ENCODE measurements around the gene PLSCR1.

The PLSCR1 gene, protein sequence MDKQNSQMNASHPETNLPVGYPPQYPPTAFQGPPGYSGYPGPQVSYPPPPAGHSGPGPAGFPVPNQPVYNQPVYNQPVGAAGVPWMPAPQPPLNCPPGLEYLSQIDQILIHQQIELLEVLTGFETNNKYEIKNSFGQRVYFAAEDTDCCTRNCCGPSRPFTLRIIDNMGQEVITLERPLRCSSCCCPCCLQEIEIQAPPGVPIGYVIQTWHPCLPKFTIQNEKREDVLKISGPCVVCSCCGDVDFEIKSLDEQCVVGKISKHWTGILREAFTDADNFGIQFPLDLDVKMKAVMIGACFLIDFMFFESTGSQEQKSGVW

DNA sequence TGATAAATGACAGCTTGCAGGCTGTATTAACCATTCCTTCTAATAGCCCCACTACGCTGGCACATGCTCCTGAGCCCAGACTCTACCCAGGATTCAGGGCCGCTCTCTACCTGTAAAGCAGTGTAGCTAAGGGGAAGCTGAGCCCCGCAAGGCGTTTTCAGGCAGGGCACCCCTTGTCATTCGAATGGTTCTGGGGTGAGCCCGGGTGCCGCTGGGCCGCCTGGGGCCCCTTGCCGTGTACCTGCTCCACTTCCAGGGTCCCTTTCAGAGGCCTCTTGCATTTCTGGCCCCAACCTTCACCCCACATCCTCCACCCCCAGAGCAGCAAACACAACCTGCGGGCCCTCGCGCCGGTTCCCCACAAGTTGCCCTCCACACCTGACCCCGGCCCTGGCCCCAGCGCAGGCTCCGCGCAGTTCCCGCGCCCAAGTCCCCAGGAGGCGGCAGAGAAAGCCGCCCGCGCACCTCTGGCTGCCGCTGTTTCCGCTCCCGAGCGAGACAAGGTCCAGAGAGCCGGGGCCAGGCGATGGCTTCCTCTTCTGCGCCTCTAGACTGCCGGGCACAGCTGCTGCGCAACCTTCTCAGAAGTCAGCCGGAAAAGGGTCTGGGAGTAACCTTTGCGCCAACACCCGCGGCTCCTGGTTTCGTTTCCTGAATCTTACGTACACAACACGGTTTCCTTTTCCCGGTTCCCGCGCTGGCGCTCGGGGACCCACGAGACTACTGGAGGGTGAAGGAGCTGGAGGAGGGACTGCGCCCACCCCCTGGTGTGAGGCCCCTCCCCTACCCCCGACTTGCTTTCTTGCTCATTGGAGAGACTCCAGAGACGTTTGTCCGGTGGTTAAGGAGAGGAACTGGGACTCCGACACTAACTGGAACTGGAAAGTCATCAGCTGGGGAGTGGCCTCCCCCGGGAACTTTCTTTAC lies at the start of gene PLSCR1:
PLSCR1 (minus strand) TSS at position 606 of the 927 bp plus-strand sequence. CDS start 8,055 bp downstream, outside the sequence.
- TF ChIP-seq CTCF (IDR thresholded peaks at IDR 0.05; ENCODE audit: low read depth, low read length) = no peak
- DNase-seq (ENCODE audit: extremely low read depth, low read depth) = peak; percentile 82

DNA sequence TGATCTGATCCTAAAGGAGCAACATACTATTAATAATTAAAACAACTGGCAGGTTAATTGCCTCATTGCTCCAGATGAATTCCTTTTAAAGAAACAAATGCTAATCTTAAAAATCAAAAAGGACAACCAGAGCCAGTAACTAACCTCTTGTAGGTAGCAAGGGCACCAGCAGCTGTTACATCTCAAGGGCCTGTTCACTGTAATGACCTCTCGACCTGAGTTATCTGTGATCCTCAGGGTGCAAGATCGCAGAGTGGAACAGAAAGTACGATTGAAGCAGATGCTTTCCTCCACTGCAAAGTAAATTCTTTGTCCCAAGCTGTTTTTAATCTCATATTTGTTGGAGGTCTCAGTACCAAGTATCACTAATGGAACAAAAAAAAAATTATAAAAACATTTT lies 49.4 kb upstream of the PLSCR1 start:
- no peak for TF ChIP-seq CTCF (IDR thresholded peaks at IDR 0.05; ENCODE audit: low read depth, low read length)
- DNase-seq (ENCODE audit: extremely low read depth, low read depth) = no peak

DNA sequence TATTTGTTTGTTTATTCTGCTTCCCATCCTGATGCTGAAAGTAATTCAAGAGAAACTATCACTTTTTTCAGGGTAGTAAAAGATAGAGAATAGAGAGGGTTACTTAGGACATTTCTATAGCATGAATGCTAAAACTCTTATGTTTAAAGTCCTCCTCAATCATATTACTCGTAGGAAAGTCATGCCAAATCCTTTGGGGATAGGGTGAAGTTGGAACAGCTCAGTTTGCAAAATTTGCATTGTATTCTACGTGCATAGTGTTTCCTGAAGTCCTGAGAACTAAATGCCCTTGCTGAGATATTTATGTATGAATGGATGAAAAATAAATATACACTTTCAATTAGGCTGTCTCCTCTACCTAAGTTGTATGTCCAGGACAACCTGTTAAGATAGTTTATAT lies 46.1 kb upstream of the PLSCR1 start:
- TF ChIP-seq CTCF (IDR thresholded peaks at IDR 0.05; ENCODE audit: low read depth, low read length) = no peak
- DNase-seq (ENCODE audit: extremely low read depth, low read depth) = no peak

DNA sequence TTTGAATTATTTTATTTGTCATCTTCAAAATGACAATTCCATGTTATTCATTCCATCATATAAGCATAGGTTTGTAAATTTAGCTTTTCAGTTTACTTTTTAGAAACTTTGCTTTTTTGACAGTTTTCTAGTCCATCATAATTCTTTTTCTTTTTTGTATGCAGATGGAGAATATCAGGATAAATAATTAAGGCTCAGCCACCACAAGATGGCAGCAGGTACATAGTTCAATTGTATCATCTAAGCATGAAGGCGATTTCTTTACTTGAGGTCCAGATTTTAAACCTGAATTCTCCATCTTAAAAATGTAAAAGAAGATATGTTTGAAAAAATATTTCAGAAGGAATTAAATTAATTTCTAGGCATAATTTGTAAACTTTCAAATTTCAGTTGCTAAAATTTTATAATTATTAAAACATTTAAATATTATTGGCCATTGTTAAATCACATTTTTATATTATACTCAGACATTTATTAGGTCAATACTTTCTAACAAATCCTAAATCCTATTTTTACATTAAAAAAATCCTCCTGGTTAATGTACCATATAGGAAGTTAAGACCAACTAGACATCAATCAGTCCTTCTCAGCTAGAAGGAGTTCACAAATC lies 45.6 kb upstream of the PLSCR1 start:
- TF ChIP-seq CTCF (IDR thresholded peaks at IDR 0.05; ENCODE audit: low read depth, low read length) = peak; percentile 56
- peak; percentile 11 for DNase-seq (ENCODE audit: extremely low read depth, low read depth)

- no peak for DNase-seq (ENCODE audit: extremely low read depth, low read depth)
- TF ChIP-seq CTCF (IDR thresholded peaks at IDR 0.05; ENCODE audit: low read depth, low read length) = no peak
These were observed 40.7 kb upstream of the PLSCR1 start for GRCh38 chr3:146585156-146585555.

DNA sequence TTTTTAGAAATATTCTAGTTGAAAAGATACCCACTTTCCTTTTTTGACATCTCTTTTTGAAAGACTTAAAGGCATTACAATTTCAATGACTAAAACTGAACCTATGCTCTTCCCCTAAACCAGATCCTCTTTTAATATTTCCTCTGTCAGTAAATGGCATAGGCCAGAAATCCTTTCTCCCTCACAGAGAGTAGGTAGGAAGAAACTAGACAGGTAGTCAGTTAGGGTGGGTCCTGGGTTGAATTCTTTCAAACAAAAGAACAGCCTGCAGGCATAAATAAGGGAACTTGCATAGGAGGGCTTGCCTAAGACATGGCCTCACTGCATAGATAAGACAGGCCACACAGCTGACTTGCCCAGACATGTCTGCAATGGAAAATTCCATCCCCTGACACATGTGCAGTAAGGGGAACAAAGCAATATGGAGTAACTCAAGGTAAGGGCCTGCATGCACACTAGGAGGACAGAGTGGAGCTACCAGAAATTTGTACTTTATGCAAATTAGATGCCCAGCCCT lies 37.6 kb upstream of the PLSCR1 start:
- no peak for DNase-seq (ENCODE audit: extremely low read depth, low read depth)
- TF ChIP-seq CTCF (IDR thresholded peaks at IDR 0.05; ENCODE audit: low read depth, low read length) = no peak

Measured in AG09319 (cell line).